KMS-11 (cell line): ENCODE data around the gene PARP3.

ENCODE experiments used
- H2AFZ ChIP-seq: fragments of 200-600 bp; sonication (generic); 2 replicates; pipeline ENCODE4 v1.6.1; 2016; ENCODE audit warnings: antibody characterized with exemption, mixed run types, low read depth
- H3K27ac ChIP-seq: fragments of 200-600 bp; sonication (generic); 2 replicates; pipeline ENCODE4 v1.6.1; 2016; ENCODE audit warnings: mild to moderate bottlenecking, mixed run types
- H3K27me3 ChIP-seq: fragments of 200-600 bp; sonication (generic); 2 replicates; pipeline ENCODE4 v1.6.1; 2017; ENCODE audit warnings: mild to moderate bottlenecking, low read depth, mixed run types, moderate library complexity; ENCODE audit not compliant: insufficient read depth
- H3K36me3 ChIP-seq: fragments of 200-600 bp; sonication (generic); 2 replicates; pipeline ENCODE4 v1.6.1; 2017; ENCODE audit warnings: mild to moderate bottlenecking, mixed run types; ENCODE audit not compliant: insufficient read depth
- H3K4me1 ChIP-seq: fragments of 200-600 bp; sonication (generic); 2 replicates; pipeline ENCODE4 v1.6.1; 2016; ENCODE audit warnings: mild to moderate bottlenecking, low read depth, mixed run types; ENCODE audit not compliant: poor library complexity, severe bottlenecking
- H3K4me2 ChIP-seq: fragments of 200-600 bp; sonication (generic); 2 replicates; pipeline ENCODE4 v1.7.0; 2016; ENCODE audit warnings: mild to moderate bottlenecking, mixed run types
- H3K4me3 ChIP-seq: fragments of 200-600 bp; sonication (generic); IDR thresholded peaks from 2 replicates; pipeline ENCODE4 v1.6.1; 2017; ENCODE audit warnings: low read depth, low read length, mixed read lengths; ENCODE audit not compliant: insufficient read depth
- H3K79me2 ChIP-seq: fragments of 200-600 bp; sonication (generic); 2 replicates; pipeline ENCODE4 v1.6.1; 2016; ENCODE audit warnings: low read depth, mixed run types; ENCODE audit not compliant: insufficient read depth
- H3K9ac ChIP-seq: fragments of 200-600 bp; sonication (generic); 2 replicates; pipeline ENCODE4 v1.6.1; 2016; ENCODE audit warnings: mild to moderate bottlenecking, mixed run types
- H4K20me1 ChIP-seq: fragments of 200-600 bp; sonication (generic); 2 replicates; pipeline ENCODE4 v1.6.1; 2016; ENCODE audit warnings: mild to moderate bottlenecking, mixed run types; ENCODE audit not compliant: insufficient read depth
- CTCF ChIP-seq: fragments of 200-600 bp; sonication (generic); conservative IDR thresholded peaks from 2 replicates; pipeline ENCODE4 v1.6.1; 2017; ENCODE audit warnings: low read depth, mild to moderate bottlenecking, antibody characterized with exemption, low read length, moderate library complexity, mixed read lengths

The PARP3 gene

GRCh38 chr3:51997172-51997571, 55.0 kb downstream of the PARP3 start:
- no peak for TF ChIP-seq CTCF
- no peak overlapping the region for H3K27ac ChIP-seq
- peaks cover 3% of the 10 kb centered on the region; the same call in 1 of the 2 replicates for H3K36me3 ChIP-seq
- H3K4me1 ChIP-seq: peaks cover 9% of the 10 kb centered on the region
- H2AFZ ChIP-seq: no peak overlapping the region
- H4K20me1 ChIP-seq: no peaks in the 10 kb centered on the region
- H3K4me2 ChIP-seq: no peak overlapping the region
- no peak overlapping the region for H3K9ac ChIP-seq
- no peak overlapping the region for H3K4me3 ChIP-seq
- H3K27me3 ChIP-seq: no peaks in the 10 kb centered on the region
- H3K79me2 ChIP-seq: peaks cover 14% of the 10 kb centered on the region

DNA sequence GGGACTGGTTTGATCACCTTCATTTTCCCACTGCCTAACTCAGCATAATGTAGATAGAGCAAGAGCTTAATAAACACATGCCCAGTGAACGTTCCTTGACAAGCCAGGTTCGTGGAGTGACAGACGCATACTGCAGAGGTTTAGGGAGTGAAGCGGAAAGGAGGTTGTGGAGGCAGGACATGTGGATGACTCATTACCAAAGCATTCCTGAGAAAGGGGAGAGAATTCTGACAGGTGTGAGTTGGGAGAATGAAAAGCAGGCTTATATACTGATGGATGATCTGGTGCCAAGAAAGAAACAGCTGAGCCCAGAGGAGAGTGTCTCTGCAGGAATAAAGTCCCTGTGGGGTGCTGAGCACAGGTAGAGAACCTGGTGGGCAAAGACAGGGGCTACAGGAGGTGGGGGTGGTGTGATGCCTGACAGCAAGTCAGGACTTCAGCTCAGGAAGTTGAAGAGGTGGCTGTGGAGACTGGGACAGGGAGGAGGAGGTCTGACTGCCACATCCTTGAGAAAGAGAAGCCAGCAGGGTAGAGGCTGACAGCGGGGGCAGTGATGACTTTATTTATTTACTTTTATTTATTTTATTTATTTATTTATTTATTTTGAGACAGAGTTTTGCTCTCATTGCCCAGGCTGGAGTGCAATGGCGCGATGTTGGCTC, 55.9 kb downstream of the PARP3 start:
- TF ChIP-seq CTCF: no peak
- no peak overlapping the region for H2AFZ ChIP-seq
- H3K27me3 ChIP-seq: no peaks in the 10 kb centered on the region
- no peak overlapping the region for H3K9ac ChIP-seq
- no peak overlapping the region for H3K27ac ChIP-seq
- no peak overlapping the region for H3K4me3 ChIP-seq
- H3K4me1 ChIP-seq: peaks cover 9% of the 10 kb centered on the region
- H3K4me2 ChIP-seq: no peak overlapping the region
- H4K20me1 ChIP-seq: no peaks in the 10 kb centered on the region
- H3K36me3 ChIP-seq: peaks cover 3% of the 10 kb centered on the region; the same call in 1 of the 2 replicates
- peaks cover 14% of the 10 kb centered on the region for H3K79me2 ChIP-seq
